ENCODE measurements around the gene CTSV. TPM values are rescaled to one million over a fixed set of nuclear protein-coding genes. Genes with fewer than 3 reads are reported as not detected.
"Not testable (repeated sequence)": the region's sequence is repeated elsewhere in the genome, so short reads cannot be mapped to it uniquely, and the experiment has no call there.

Gene CTSV
- polyA plus RNA-seq (ENCODE audit: insufficient read length in 4 of 4) = 10 to 100 TPM; 24.0 to 33.9 (median 26.7) TPM

DNA sequence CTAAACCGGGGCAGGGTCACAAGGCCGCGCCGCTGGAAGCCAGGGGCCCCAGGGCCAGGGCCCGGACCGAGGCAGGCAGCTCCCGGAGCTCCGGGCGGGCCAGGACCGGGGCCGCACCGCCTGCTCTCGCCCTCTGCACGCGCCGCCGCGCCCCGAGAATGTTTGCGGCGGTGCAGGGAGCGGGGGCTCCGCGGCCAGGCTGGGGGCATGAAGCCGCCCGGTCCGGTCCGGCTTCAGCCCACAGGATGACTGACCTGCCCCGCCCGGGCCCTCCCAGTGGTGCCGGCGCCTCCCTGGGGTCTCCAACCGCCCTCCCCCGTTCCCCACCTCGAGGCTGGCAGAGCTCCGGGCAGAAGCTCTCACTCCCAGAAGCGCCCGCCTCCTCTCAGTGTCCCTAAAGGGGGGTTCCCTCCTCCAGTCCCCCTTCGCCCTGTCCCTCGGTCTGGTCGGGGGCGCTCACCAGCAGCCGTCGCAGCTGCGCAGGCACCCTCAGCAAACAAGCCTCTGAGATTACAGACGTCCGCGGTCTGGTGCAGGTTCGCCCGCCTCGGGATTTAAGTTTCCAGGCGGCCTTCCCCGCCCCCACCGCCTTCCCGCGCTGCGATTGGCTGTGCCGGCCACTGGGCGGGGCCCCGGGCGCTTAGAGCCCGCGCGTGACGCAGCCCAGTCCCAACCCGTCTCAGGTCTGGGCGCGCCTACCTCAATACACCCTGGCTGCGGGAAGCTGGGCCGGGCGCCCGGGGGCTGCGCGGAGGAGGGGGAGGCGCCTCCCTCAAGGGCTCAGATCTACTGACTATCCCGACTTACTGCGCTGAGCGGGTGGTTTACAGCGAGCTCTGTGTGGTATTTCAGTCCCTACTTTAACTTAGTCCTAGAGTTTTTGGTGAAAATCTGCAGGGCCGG lies at the start of gene CTSV:
Gene CTSV (minus strand): TSS at position 532 of the 903 bp plus-strand sequence. CDS start 1,099 bp downstream, outside the sequence.
- peak; percentile 75 to 81 (median 76) for DNase-seq (ENCODE audit: low read depth in 4 of 4, low spot score in 3 of 4)

DNA sequence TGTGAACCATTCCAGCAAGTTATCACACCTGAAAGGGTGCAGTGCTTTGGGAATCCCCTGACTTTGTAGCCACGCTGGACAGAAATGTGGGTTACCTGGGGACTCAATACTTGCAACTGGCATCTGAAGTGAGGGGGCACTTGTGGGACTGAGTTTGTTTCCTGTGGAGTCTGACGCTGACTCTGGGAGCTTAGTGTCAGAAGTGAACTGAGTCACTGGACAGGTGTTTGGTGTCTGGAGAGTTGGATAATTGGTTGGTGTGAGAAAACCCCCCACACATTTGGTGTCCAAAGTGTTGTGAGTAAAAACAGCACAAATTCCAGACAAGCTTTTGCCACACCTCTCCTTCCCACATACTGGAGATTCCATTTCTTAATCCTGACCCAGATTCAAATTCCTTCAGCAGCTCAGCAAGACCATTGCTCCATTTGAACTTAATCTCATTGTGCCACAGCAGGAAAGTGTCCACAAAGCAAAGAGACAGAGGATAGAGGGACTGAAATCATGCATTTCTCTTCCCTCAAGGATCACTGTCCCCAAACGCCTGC lies 48.8 kb upstream of the CTSV start:
- not testable (repeated sequence) for DNase-seq (ENCODE audit: low read depth in 4 of 4, low spot score in 3 of 4)

DNA sequence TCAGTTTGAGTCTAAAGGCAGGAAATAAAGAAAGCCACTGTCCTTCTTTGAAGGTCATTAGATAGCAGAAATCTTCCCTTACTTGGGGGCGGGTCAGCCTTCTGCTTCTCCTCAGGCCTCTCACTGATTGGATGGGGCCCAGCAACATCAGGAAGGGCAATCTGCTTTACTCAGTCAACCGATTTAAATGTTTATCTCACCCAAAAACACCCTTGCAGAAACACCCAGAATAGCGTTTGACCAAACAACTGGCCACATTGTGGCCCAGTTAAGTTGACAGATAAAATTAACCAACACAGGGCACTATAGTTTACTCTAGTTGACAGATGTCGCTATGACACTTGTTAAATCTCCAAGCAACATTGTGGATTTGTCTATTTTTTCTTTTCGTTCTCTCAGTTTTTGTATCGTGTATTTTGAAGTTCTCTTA lies 45.6 kb upstream of the CTSV start:
- DNase-seq (ENCODE audit: low read depth in 4 of 4, low spot score in 3 of 4) = not testable (repeated sequence)

DNA sequence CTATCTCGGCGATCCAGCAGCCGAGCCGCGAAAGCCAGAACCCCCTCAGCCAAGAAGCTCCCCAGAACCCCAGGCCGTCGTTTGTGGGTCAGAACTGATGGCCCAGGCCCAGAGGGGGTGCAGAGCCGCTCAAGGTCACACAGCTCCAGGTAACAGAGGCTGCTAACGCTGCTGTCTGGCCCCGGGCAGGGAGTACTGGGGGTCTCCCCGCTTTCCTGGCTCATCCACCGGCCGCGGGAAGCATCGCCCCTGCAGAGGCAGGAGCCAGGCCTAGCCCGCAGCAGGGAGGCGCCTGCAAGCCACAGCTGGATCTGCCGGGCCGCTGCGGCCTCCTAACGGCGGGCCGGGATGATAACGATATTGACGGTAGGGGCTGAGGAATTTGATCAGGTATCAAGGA lies 39.4 kb upstream of the CTSV start:
- no peak for DNase-seq (ENCODE audit: low read depth in 4 of 4, low spot score in 3 of 4)

DNA sequence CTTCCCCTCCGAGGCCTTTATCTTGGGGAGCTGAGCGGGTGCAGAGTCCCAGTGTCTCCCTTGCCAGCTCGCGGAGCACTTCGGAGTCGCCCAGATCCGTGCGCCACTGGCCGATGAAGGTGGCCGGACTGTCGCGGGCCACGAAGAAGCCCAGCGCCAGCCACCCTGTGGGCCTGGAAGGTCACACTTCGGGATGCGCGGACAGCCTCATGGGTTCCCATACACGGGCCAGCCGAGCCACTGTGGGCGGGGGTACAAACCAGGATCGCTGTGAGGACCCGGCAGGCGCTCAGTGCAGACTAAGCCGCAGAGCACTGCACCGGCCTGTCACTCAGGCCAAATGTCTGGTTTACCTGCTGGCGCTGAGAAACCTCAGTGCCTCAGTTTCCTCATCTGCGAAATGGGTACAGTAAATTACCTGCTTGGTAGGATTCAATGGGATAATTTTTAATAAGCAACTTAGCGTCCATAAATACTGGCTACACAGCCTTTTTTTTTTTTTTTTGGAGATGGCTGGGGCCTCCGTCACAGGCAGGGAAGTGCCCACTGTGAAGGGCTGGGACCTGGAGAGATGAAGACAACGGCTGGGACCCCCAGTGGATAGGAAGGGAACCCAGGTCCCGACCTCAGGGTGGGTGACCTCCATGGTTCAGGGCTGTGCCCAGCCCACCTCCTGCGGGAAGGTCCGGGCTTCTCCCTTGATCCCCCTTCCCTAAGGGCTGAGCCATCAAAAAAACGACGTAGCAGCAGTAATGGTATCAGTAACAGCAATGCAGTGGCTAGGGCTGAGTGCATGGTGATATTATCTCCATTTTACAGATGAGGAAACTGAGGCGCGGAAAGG lies 38.7 kb upstream of the CTSV start:
- DNase-seq (ENCODE audit: low read depth in 4 of 4, low spot score in 3 of 4) = no peak

DNA sequence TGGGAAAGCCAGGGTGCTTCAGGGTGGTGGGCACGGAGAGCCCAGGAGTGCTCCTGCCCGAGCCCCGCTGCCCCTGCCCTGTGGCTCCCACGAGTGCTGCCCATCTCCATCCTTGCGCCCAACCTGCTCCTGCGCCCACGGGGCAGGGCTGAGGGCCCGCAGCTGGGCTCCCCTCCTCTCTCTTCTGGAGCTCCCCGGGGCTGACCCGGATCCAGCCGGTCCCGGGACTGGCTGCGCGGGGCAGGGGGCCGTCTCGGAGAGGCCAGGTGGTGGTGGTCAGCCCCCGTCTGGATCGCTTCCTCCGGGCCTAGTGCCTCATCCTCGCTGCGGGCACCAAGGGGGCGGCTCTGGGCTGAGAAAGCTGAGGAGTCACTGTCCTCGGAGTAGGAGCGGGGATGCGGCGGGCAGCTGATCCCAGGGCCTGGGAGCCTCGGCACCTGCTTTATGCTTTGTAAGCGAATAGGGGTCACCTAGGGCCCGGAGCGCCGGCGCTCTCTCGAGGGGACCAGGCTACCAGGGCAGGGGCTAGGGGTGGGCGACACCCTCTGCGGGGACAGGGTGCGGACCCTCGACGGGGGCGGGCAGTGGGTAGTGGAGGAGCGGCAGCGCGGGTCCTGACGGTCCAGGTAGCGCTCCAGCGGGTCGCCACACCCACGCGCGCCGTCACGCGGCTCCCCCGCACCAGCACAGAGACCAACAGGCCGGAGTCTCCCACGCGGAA lies 37.9 kb upstream of the CTSV start:
- DNase-seq (ENCODE audit: low read depth in 4 of 4, low spot score in 3 of 4) = not testable (repeated sequence)

DNA sequence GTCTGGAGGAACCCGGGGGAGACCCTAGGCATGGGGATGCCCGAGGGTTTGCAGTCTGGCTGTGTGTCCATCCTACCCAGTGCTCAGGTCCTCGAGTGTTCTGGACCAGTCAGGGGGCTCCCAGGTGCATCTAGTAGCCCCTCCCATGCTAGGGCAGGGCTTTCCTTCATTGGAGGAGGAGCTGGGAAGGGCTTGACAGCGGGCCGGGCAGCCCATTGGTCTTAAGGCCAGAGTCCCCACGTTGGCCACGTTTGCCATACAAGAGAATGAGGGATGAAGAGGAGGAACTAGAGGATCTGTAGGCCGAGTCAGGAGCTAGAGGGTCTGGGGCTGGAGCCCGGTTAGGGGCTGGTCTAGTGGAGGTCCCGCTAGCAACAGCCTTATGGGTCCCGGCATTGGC lies 37.3 kb upstream of the CTSV start:
- DNase-seq (ENCODE audit: low read depth in 4 of 4, low spot score in 3 of 4) = no peak

DNA sequence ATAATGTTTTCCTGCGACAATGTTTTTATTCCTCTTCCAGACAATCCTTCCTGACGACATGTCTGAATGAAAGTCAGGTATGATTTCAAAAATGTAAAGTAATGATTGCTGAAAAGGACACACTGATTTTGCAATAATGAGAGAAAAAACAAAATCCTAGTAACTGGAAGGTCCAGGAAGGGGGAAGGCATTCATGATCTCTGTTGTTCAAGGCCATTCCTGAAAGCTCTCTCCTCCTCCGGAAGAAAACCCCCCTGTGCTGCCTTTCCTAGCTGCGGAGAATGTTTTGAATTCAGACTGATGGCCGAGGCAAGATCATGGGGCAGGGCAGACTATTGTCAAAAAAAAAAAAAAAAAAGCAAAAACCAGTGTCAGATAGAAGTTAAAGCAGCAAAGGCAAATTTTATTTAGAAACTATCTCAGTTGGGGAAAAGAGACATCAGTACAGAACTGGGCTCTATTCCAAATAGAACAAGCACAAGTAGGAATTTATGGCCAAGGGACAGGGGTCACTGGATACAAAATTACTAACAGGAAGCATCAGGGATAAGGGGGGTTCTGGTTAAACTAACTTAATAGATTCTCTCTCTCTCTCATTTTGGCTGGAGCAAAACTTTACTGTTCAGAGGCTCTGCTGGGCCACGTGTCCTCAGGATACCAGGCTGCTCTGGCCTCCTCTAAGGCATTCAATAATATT lies 36.5 kb upstream of the CTSV start:
- DNase-seq (ENCODE audit: low read depth in 4 of 4, low spot score in 3 of 4) = peak in 1 of 4 donors; percentile 14

DNA sequence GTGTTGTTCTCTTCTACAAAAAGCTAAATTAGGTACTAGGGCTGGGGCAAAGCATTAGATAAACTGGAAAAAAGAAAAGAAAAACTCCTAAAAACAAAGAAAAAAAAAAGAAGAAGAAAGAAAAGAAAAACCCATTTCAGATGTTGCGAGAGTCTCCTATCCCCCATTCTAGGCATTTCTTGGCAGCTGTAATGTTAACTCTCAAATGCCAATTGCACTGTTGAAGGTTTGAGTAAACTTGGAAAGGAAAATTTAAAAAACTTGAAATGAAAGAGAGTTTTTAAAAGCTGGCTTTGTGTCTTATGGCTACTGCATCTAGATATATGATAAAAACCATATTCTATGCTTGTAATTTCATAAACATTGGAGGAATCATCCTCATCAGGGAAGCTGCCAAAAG lies 34.6 kb upstream of the CTSV start:
- no peak for DNase-seq (ENCODE audit: low read depth in 4 of 4, low spot score in 3 of 4)

DNA sequence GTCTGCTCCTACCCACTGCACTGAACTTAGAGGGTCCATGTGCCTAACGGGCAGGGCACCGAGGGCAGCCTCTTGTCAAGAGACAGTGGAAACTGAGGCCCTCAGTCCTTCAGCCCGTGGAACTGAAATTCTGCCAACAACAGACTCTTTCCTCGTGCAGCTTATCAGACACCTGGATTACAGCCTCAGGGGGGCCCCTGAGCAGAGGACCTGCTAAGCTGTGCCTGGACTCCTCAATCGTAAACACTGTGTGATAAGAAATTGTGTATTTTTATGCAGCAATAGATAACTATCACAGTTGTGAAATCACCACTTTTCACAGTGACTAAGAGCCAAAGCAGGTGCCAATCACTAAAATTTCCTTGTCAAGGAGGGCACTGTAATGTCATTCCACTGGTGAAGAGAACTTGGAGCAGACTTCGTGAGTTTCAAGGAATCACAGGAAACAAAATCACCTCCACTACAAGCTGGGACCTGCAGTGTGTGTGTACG lies 33.4 kb upstream of the CTSV start:
- DNase-seq (ENCODE audit: low read depth in 4 of 4, low spot score in 3 of 4) = no peak

DNA sequence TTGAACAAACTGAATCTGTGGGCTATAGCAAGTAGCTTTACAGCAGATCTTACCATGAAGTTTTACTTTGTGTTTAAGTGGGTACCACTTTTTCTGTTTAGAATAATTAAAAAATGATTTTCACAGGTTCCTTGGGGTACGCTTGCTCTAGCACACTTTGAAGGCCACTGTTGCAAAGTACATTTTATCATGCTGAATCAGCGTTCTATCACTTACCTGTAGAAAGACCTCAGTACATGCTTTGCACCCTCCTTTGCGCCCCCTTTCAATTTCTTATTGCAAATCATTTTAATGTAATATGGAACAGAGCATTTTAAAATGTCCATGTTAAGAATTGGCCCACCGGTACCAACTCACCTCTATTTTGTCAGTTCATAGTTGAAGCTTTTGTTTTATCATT lies 31.4 kb upstream of the CTSV start:
- DNase-seq (ENCODE audit: low read depth in 4 of 4, low spot score in 3 of 4) = not testable (repeated sequence)

DNA sequence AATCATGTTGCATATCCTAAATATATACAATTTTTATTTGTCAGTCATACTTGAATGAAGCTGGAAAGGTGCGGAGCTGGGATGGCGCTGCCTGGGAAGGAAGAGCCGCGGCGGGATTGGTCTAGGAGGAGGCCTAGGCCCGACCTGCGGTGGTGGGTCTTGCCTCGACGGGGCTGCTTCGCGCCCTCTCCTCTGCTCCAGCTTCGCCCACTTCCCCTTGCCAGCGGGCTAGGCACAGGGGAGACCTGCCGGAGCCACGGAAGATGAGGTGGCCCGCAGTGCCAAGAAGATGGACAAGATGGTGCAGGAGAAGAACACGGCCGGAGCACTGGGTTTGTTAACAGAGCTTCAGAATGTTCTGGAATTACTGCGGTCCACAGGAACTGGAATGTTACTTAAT lies 28.5 kb upstream of the CTSV start:
- no peak for DNase-seq (ENCODE audit: low read depth in 4 of 4, low spot score in 3 of 4)

DNA sequence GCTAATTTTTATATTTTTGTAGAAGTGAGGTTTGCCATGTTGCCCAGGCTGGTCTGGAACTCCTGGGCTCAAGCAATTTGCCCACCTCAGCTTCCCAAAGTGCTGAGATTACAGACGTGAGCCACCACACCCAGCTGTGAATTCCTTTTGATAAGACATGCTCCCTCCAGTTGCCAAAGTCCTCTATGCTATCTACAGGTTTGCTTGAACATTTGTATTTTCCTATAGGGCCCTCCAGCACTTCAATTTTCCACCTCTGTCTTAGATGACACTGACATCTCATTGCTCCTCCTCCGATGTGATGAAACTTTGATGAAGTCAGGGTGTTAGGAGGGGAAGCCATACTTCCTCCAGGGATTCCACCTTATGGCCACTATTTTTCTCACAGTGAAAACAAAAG lies 25.2 kb upstream of the CTSV start:
- DNase-seq (ENCODE audit: low read depth in 4 of 4, low spot score in 3 of 4) = no peak

DNA sequence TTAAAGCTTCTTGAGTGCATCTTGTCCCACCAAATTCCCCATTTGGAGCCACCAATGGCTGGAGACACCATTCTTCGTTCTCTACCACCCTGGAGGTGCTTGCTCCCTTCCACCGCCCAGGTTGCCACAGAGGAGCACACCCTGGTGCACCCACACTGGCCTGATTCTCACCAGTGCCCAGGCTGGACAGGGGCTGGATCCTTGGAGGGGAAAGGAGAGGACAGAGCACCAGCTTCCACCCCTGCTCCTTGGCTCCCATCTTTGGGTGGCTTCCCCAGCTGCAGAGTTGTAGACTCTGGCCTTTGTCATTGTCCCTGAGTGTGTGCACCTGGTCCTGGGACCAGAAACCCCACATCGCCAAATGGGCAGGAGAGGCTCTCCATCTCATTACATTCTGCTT lies 21.9 kb upstream of the CTSV start:
- no peak for DNase-seq (ENCODE audit: low read depth in 4 of 4, low spot score in 3 of 4)

DNA sequence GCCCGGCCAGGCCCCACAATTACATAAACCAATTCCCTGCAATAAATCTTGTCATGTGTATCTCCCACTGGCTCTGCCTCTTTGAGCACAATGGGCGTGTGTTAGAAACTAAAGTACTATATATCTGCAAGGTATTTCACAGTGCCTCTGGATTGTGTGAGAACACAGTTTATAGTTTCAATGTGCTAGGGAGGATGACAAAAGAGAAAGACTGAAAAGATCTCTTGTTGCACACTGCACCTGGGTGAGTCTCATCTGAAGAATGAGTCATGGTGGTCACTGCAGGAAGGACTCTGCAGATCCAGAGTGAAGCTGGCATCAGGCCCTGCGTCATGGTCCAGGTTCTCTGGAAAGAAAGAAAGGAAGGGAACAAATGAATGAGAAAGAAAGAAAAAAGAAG lies 20.7 kb upstream of the CTSV start:
- DNase-seq (ENCODE audit: low read depth in 4 of 4, low spot score in 3 of 4) = no peak

DNA sequence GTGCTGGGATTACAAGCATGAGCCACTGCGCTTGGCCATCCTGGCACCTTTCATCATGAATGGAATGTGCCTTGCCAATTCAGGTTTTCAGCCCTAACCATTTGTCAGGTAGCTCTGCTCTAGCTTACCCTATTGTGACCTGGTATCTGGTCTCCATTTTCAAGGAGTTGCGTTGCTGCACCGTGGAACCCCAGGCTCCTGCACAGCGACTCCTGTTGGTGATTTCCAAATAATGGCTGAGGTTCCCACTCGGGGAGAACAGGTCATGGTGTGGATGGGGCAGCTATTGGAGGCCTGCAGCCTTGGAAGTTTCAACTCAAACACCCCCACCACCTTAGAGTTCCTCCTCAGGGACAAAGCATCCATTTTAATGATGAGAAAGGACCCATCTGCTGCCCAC lies 18.7 kb upstream of the CTSV start:
- DNase-seq (ENCODE audit: low read depth in 4 of 4, low spot score in 3 of 4) = no peak

DNA sequence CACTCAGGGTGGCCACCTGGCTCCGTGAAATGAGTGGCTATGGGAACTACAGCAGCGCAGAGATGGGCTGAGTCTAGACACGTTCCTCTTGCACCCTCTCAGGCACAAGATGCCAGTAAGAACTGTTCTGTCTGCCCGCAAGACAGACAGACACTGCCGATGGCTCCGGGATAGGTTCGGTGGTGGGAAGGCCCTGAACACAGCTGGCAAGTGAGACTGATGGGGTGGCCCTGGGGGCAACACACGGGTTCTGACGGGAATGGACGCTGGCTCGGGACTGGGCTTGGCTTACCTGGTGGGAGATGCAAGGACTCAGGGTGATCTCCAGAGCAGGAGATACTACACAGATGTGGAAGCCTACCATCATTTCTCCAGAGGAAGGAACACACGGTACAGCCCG lies 16.9 kb upstream of the CTSV start:
- not testable (repeated sequence) for DNase-seq (ENCODE audit: low read depth in 4 of 4, low spot score in 3 of 4)

DNA sequence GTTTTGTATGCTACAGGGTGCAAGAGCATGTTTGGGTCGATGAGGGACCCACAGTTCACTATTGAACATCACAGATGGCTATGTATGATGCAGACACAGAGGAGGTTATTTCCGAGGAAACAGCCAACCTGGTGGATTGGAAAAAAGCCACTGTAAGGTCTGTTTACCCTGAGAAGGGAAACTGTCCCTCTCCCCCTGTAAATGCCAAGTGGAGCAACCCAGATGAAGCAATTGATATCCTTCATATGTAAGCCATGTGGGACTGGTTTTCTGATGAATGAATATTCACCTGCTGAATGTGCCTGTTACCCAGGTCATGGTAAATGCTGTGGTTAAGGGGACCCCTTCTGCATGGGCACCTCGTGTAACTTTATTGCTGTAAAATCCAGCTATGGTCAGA lies 14.8 kb upstream of the CTSV start:
- no peak for DNase-seq (ENCODE audit: low read depth in 4 of 4, low spot score in 3 of 4)

DNA sequence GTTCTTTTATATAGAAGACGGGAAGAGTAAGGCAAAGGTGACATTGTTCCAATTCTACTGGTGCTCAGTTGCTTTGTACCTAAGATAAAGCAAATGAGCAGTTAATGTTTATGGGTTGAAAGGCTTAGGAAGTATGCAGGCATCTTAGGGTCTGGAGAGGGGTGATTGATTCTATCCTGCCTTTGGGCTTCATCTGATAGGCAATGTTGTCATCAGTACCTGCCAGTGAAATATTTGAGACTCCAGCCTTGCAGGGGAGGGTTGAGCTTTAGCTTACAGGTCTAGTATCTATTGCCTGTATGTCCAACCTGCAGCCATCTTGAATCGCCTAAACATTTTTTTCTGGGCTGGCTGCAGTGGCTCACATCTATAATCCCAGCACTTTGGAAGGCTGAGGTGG lies 13.8 kb upstream of the CTSV start:
- no peak for DNase-seq (ENCODE audit: low read depth in 4 of 4, low spot score in 3 of 4)

DNA sequence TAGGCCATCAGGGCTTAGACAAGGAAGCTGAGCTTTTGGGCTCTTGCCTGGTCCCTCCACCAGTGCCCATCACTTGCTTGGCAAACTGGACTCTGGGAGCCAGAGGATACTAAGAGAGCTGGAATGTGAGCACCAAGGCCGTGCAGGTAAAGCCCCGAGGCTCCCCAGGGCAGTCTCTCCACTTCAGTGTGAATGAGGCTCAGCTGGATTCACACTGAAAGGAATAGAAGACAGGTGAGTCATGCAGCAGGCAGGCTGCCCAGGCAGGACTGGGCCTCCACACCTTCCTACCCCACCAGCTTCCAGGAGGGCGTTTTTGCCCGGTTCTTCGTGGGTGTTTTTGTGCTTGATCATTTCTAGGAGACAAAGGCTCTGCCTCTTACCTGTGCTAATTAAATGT lies 7.3 kb upstream of the CTSV start:
- no peak for DNase-seq (ENCODE audit: low read depth in 4 of 4, low spot score in 3 of 4)

Measured in right renal pelvis (tissue), 4 donors.